Activated CD4-positive, alpha-beta T cell treated with anti-CD3 and anti-CD28 coated beads, Interleukin-2, amount 50 U/mL, for 4 hours (primary cell): ENCODE results near the gene COL4A6.
"Not testable (repeated sequence)": the region's sequence is repeated elsewhere in the genome, so short reads cannot be mapped to it uniquely, and the experiment has no call there.

Experiments used
- DNase-seq, 2 experiments: peaks; one replicate each; pipeline ENCODE4 v3.0.0-alpha.2; 2020

COL4A6 gene

DNA sequence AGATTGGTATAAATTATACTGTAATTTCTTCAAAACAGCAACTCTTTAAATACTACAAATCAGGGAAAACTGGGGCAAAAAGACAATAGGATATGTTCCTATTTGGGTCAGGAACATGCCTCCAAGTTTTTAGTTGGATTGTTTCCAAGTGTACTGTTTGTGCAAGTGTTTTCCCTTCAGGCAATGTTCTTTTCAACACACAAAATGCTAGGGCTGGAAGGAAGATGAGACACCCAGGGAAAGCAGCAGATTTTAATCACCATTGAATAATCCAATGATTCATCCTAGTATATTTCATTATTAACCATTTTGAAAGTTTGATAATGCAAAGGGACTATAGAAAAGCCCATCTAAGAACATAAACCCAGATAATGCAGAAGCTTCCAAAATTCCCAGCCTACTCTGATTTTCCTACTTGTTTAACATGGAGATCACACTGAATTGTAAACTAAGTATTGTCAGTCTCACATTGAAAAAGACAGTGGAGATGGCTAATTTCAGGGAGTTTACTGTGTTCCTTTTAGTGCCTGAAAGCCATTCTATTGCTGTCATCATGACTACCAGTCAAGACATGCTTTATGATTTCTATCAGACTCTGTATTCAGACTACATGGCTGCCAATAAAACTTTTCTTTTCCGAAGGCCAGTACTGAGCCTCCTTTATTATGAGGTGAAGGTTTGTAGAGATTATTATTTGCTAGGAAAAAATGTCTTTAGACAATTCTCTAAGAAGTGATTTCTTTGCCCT lies 38.6 kb downstream of the COL4A6 start:
- DNase-seq, result no peak

DNA sequence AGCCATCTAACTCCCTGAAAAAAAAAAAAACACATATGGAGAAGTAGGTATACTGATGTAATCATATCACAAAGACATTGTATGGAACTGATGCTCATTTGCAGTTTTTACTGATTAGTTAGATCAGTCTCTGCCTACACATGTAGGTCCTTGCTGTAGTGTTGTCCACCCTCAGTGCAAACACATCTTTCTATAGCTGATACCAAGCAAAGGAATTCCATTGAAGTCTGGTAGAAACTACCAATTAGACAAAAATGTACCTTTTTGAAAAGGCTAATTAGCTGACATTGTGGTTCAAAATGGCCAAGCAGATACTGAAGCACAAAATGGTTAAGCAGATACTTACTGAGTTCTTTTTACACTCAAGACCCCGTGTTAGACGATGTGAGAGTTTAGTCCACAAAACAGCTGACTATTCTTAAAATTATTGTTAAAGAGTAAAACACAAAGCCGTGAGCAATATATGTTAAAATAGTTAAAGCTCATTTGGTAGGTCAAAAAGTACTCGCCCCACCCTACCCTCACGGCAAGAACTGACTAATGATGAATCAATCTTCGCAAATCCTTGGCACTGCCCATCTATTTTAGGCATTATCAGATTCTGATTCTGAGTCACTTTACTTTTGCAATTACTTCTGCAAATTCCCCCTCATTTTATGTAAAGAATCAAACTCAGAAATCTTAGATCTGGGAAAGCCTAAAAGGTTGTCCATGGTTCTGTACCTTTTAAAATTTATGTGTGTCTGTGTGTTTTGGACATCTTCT lies 40.4 kb downstream of the COL4A6 start:
- DNase-seq, result no peak

DNA sequence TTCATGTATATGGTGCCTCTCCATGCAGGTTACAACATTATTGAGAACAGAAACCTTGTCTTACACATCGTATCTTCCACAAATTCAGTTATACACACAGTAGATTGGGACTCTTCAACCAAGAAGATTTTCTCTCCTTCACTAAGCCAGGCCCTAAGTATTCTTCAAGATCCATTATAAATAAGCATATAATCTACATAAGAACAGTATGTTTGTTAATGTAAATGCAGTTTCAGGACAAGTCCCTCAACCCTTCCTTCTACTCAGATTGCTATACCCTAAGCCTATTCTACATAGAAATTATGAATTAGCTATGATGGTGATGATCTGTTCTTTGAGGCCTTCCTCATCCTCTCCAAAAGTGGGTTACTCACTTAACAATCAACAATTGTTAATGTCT lies 41.2 kb downstream of the COL4A6 start:
- no peak for DNase-seq

DNA sequence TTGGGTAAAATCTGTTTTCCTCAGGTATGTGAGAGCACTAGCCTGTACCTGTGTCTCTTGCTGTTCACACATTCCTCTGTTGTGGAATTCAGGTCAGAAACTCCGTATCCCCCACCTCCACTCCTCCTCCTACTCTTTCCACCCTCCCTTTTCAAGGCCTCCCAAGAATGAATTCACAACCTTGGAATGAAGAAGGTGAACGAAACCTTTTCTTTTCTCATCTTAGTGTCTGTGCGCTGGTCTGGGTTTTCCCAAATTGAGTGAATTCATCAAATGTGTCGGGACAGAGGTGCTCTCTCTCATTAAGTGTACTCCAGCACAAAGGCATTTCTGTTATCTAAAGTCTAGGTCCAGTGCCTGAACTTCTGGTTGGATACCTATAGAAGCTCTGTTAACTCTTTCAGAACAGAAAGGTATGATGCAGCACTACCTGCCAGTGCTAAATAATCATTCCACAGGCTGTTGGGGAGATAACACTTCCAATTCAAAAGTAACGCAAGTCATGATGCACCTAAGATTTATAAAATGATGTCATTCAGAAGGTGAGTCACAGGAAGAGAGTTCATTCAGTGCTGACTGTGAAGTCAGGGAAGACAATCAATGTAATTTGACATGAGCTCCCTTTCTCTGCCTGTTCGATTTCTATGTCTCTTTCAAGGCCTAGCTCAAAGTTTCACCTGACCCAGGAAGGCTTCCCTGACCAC lies 41.9 kb downstream of the COL4A6 start:
- DNase-seq, result no peak

GRCh38 chrX:108390976-108391717 lies 47.1 kb downstream of the COL4A6 start:
- DNase-seq, result not testable (repeated sequence)

DNA sequence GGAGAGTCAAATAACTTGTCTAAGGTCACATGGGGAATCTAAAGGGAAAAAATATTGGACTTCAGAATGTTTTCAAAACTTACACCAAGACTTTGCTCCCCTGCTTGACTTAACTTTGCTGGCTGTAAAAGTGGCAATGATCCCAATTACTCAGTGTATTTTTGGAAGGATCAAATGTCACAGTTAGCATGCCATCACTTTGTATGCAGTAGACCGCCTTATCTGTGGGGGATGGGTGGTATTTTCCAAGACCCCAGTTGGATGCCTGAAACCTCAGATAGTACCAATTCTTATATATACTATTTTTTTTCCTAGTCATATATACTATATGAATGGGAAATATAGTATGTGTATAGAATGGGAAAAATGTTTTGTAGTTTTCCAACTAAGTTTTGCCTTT lies 53.4 kb downstream of the COL4A6 start:
- no peak for DNase-seq

GRCh38 chrX:108380222-108380621 lies 58.0 kb downstream of the COL4A6 start:
- DNase-seq, result no peak

GRCh38 chrX:108376821-108377220 lies 61.4 kb downstream of the COL4A6 start:
- DNase-seq, result not testable (repeated sequence)

DNA sequence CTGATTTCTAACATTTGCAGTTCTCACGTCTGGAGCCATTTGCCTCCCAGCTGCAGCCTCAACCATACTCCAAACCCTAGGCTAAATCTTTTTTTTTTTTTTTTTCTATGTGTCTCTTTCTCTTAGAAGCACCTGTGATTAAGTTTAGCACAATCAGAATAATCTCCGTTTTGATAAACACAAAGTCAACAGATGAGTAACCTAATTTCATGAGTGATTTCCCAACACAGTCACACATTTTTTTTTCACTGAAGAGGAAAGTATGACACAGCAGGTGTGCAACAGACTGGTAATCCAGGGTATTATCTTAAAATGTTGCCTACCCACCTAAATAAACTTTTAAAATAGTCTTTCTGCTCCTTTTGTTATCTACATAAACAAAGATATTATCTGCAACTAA lies 62.6 kb downstream of the COL4A6 start:
- DNase-seq, result not testable (repeated sequence)

GRCh38 chrX:108366644-108367406 lies 71.4 kb downstream of the COL4A6 start:
- DNase-seq, result no peak

DNA sequence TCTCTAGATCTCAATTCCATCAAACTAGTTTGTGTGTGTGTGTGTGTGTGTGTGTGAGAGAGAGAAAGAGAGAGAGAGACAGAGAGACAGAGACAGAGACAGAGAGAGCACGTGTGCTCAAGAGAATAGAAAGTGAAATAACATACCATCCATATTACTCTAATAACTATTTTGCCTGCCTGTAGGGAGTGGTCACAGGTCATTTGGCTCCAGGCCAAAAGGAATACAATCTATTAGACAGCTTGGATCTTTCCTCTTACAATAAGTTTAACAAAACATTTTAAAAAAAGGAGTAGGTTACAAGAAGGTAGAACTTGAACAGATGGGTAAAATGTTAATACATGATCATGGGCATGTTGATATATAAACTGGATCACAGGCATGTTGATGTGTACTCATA lies 76.2 kb downstream of the COL4A6 start:
- DNase-seq, result no peak

DNA sequence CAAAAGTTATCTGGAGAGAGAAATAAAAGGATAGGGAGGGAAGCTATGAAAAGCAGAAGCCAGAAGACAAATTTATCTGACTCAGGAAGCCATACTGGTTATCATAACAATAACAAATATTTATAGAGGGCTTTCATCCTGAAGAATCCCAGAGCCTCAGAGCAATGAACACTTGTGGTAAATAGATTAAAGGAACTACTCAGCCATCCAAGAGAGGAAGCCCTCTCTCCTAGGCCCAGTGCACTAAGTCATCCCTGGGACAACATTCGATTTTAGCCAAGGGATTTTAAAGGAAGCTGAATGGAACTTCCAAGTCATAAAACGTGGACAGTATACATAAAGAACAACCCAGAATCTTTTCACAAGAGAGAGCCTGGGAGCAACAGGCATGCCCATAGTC lies 76.9 kb downstream of the COL4A6 start:
- no peak for DNase-seq

GRCh38 chrX:108359806-108360602 lies 78.2 kb downstream of the COL4A6 start:
- no peak for DNase-seq

DNA sequence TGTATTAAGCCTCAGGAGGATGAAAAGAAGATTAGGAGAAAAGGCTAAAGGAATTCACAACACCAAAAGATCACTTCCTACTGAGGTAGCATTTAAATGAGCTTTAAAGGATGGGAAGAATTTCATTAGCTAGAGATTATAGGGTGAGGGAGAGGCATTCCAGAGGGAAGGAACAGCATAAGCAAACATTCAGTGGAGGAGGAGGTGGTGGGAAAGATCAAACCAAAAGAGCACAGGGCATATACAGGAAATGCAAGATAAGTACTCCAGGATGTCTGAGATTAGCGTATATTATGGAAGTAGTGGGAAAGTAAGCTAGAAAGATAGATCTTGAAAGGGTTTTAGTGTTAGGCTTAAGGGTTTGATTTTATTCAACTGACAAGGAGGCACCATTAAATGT lies 84.8 kb downstream of the COL4A6 start:
- no peak for DNase-seq

DNA sequence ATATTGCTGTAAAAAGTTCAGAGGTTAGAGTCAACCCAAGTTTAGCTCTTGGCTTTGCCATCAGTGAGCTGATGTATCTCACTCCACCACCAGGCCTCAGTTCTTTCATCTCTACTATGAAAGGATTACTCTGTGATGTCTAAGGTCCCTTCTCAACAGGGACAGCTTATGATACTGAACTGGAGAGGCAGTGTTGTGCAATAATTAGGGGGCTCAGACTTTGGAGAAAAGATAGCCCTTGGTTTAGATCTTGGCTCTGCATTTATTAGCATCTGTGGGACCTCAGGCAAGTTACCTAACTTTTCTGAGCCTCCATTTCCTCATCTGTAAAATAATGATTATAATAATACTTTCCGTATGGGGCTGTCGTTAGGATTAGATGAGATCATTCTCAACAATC lies 89.0 kb downstream of the COL4A6 start:
- no peak for DNase-seq

- no peak for DNase-seq
Observed at GRCh38 chrX:108348525-108348924, 89.7 kb downstream of the COL4A6 start.

- no peak for DNase-seq
Observed at GRCh38 chrX:108347800-108348199, 90.4 kb downstream of the COL4A6 start.

GRCh38 chrX:108344216-108344615 lies 94.0 kb downstream of the COL4A6 start:
- no peak for DNase-seq

GRCh38 chrX:108341947-108342346 lies 96.3 kb downstream of the COL4A6 start:
- DNase-seq, result no peak

- no peak for DNase-seq
Observed at GRCh38 chrX:108332281-108332680, 105.9 kb downstream of the COL4A6 start.

DNA sequence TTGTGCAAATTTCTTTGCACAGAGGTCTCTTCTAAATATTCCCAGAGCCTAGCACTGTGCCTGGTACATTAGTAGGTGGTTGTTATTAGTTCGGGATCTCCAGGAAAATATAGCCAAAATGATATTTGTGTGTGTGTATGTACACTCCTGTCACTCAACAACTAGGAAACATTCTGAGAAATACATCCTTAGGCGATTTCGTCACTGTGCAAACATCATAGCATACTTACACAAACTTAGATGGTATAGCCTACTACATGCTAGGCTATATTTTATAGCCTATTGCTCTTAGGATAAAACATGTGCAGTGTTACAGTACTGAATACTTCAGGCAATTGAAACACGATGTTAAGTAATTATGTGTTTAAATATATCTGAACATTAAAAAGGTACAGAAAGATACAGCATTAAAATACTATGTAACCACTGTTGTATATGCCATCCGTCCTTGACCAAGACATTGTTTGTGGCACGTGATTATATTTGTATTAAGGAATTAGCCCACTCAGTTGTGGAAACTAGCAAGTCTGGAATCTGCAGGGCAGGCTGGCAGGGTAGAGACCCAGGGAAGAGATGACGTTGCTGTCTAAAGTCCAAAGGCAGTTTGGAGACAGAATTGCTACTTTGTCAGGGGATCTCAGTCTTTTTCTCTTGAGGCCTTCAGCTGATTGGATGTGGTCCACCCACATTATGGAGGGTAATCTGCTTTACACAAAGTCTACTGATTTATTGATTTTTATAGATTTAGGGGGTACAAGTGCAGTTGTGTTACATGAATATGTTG lies 106.9 kb downstream of the COL4A6 start:
- DNase-seq, result no peak
